Endothelial cell of umbilical vein (primary cell): ENCODE measurements around the gene CCDC117.

Experiments used
- EZH2 ChIP-seq: IDR thresholded peaks from 2 replicates; pipeline ENCODE4 v1.6.1; 2012; ENCODE audit warnings: borderline replicate concordance, low read depth, mild to moderate bottlenecking, moderate library complexity, low read length, inconsistent platforms; ENCODE audit not compliant: severe bottlenecking
- JUN ChIP-seq: IDR thresholded peaks from 2 replicates; pipeline ENCODE4 v1.6.1; 2011; ENCODE audit warnings: borderline replicate concordance, low read depth; ENCODE audit not compliant: insufficient read length, insufficient read depth
- POLR2A ChIP-seq: IDR thresholded peaks from 2 replicates; pipeline ENCODE4 v1.6.1; 2012; ENCODE audit warnings: low read depth, mild to moderate bottlenecking, control low read depth, low read length
- POLR2AphosphoS5 ChIP-seq: IDR thresholded peaks from 2 replicates; pipeline ENCODE4 v1.6.1; 2012; ENCODE audit warnings: low read depth, mild to moderate bottlenecking, control low read depth, low read length, moderate library complexity; ENCODE audit not compliant: insufficient read depth
- TF ChIP-seq, protein P1 (sequence below), 2 donors: IDR thresholded peaks; 1 replicate in 1 of 2; 2 replicates in 1 of 2; pipeline ENCODE4 v1.5.1; 2011; ENCODE audit warnings: low read length in 2 of 2, mild to moderate bottlenecking in 2 of 2, moderate library complexity in 2 of 2, control low read depth in 1 of 2, inconsistent platforms in 1 of 2, low read depth in 1 of 2; ENCODE audit not compliant: insufficient read depth in 1 of 2; ENCODE audit errors: extremely low read depth in 1 of 2

DNA sequence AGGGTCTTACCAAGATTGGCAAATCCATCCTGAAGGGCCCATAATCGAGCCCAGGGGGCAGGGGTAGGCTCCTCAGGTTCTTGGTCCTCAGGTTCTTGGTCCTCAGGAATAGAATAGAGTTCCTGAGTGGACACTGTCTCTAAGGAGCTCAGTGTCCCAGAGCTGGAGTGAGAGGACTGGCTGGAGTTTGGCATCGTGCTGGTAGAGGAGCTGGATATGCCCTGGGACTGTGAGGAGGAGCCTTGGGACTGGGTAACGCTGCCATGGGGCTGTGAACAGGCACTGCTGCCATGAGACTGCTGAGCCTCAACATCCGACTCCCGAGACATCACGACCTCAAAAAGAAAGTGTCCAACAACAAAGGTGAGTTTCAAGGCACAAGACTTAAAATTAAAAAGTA is 38.1 kb upstream of the CCDC117 start:
- TF ChIP-seq EZH2 (no peak), POLR2A (no peak), POLR2AphosphoS5 (no peak), JUN (no peak)
- TF ChIP-seq, protein P1, sequence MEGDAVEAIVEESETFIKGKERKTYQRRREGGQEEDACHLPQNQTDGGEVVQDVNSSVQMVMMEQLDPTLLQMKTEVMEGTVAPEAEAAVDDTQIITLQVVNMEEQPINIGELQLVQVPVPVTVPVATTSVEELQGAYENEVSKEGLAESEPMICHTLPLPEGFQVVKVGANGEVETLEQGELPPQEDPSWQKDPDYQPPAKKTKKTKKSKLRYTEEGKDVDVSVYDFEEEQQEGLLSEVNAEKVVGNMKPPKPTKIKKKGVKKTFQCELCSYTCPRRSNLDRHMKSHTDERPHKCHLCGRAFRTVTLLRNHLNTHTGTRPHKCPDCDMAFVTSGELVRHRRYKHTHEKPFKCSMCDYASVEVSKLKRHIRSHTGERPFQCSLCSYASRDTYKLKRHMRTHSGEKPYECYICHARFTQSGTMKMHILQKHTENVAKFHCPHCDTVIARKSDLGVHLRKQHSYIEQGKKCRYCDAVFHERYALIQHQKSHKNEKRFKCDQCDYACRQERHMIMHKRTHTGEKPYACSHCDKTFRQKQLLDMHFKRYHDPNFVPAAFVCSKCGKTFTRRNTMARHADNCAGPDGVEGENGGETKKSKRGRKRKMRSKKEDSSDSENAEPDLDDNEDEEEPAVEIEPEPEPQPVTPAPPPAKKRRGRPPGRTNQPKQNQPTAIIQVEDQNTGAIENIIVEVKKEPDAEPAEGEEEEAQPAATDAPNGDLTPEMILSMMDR (IDR thresholded peaks at IDR 0.05; ENCODE audit: extremely low read depth in 1 of 2, insufficient read depth in 1 of 2, low read depth in 1 of 2, low read length in 2 of 2): no peak
